ENCODE data around the gene DYNLT2.
A peak's percentile ranks its signal among the peaks of the same experiment; 100 is the strongest.

Gene DYNLT2

GRCh38 chr6:169782966-169783365 is 31.6 kb upstream of the DYNLT2 start:
- TF ChIP-seq CTCF (IDR thresholded peaks at IDR 0.05; ENCODE audit: low read depth, low read length): no peak

GRCh38 chr6:169780571-169781091 is 29.3 kb upstream of the DYNLT2 start:
- TF ChIP-seq CTCF (IDR thresholded peaks at IDR 0.05; ENCODE audit: low read depth, low read length): no peak
- peak; percentile 76 for DNase-seq (ENCODE audit: extremely low read depth, low read depth)

More at GRCh38 chr6:169782966-169783365, 31.6 kb upstream of the DYNLT2 start:
- no peak for DNase-seq (ENCODE audit: extremely low read depth, low read depth)

- no peak for DNase-seq (ENCODE audit: extremely low read depth, low read depth)
- no peak for TF ChIP-seq CTCF (IDR thresholded peaks at IDR 0.05; ENCODE audit: low read depth, low read length)
These were observed 28.5 kb upstream of the DYNLT2 start for GRCh38 chr6:169779896-169780295.

- DNase-seq (ENCODE audit: extremely low read depth, low read depth): no peak
- TF ChIP-seq CTCF (IDR thresholded peaks at IDR 0.05; ENCODE audit: low read depth, low read length): no peak
These were observed 27.9 kb upstream of the DYNLT2 start for GRCh38 chr6:169779092-169779815.

GRCh38 chr6:169778646-169779045 is 27.3 kb upstream of the DYNLT2 start:
- TF ChIP-seq CTCF (IDR thresholded peaks at IDR 0.05; ENCODE audit: low read depth, low read length): no peak
- DNase-seq (ENCODE audit: extremely low read depth, low read depth): no peak

- no peak for DNase-seq (ENCODE audit: extremely low read depth, low read depth)
These were observed 26.5 kb upstream of the DYNLT2 start for GRCh38 chr6:169777896-169778295.

More at GRCh38 chr6:169777896-169778295, 26.5 kb upstream of the DYNLT2 start:
- TF ChIP-seq CTCF (IDR thresholded peaks at IDR 0.05; ENCODE audit: low read depth, low read length): no peak
